CD14-positive monocyte (primary cell): Measurements from ENCODE around the gene F8A2. TPM values are rescaled to one million over a fixed set of nuclear protein-coding genes. Genes with fewer than 3 reads are reported as not detected.

Experiments used
- DNase-seq, 3 donors: peaks; one replicate each; pipeline ENCODE4 v3.0.0-alpha.2; 2011 to 2022
- H2AFZ ChIP-seq: 2 replicates; pipeline ENCODE4 v1.6.0; 2012; ENCODE audit warnings: mild to moderate bottlenecking, low read depth, low read length, inconsistent platforms; ENCODE audit not compliant: insufficient read depth, poor library complexity, severe bottlenecking
- H3K27ac ChIP-seq, 2 donors: 1 replicate in 1 of 2; 2 replicates in 1 of 2; pipeline ENCODE4 v1.5.1; 2012 to 2013; ENCODE audit warnings: low read length in 2 of 2, control low read depth in 1 of 2, inconsistent platforms in 1 of 2, low read depth in 1 of 2, mild to moderate bottlenecking in 1 of 2
- H3K27me3 ChIP-seq, 2 donors: one replicate each; pipeline versions ENCODE4 v1.6.0 to v1.6.1; 2011 to 2013; ENCODE audit warnings: low read length in 2 of 2; ENCODE audit not compliant: control insufficient read depth in 2 of 2, insufficient read depth in 2 of 2
- H3K36me3 ChIP-seq, 2 donors: replicated peaks in 1 of 2; 1 replicate in 1 of 2; 2 replicates in 1 of 2; pipeline versions ENCODE4 v1.5.1 to v1.6.1; 2012 to 2013; ENCODE audit warnings: low read length in 2 of 2, control low read depth in 1 of 2, inconsistent platforms in 1 of 2, mild to moderate bottlenecking in 1 of 2; ENCODE audit not compliant: insufficient read depth in 2 of 2, control insufficient read depth in 1 of 2
- H3K4me1 ChIP-seq, 2 donors: 1 replicate in 1 of 2; 2 replicates in 1 of 2; pipeline versions ENCODE4 v1.5.1 to v1.6.1; 2012 to 2013; ENCODE audit warnings: low read length in 2 of 2, control low read depth in 1 of 2, inconsistent platforms in 1 of 2, mild to moderate bottlenecking in 1 of 2, moderate library complexity in 1 of 2; ENCODE audit not compliant: insufficient read depth in 2 of 2, control insufficient read depth in 1 of 2
- H3K4me2 ChIP-seq: replicated peaks from 2 replicates; pipeline ENCODE3; 2012; ENCODE audit warnings: low read length, moderate library complexity, mild to moderate bottlenecking; ENCODE audit not compliant: poor library complexity, severe bottlenecking; ENCODE audit errors: extremely low read depth
- H3K4me3 ChIP-seq, 3 experiments: fragments of 200-600 bp in 1 of 3; sonication (generic) in 1 of 3; replicated peaks in 1 of 3; 1 replicate in 2 of 3; 2 replicates in 1 of 3; pipeline ENCODE4 v1.5.1; 2011 to 2013; ENCODE audit warnings: low read length in 3 of 3, mild to moderate bottlenecking in 3 of 3, control low read depth in 2 of 3, low read depth in 2 of 3, inconsistent platforms in 1 of 3, moderate library complexity in 1 of 3
- H3K79me2 ChIP-seq: 2 replicates; pipeline ENCODE4 v1.6.0; 2012; ENCODE audit warnings: mild to moderate bottlenecking, control low read depth, inconsistent platforms, low read length, moderate library complexity; ENCODE audit not compliant: insufficient read depth
- H3K9ac ChIP-seq: 2 replicates; pipeline ENCODE4 v1.6.0; 2017; ENCODE audit warnings: low read length, mild to moderate bottlenecking; ENCODE audit not compliant: insufficient read depth, poor library complexity, severe bottlenecking
- H3K9me3 ChIP-seq, 2 donors: replicated peaks in 1 of 2; 1 replicate in 1 of 2; 2 replicates in 1 of 2; pipeline versions ENCODE4 v1.5.1 to v1.6.1; 2012 to 2013; ENCODE audit warnings: low read length in 2 of 2, control low read depth in 1 of 2; ENCODE audit not compliant: control insufficient read depth in 1 of 2, insufficient read depth in 1 of 2
- H4K20me1 ChIP-seq: 2 replicates; pipeline ENCODE4 v1.6.0; 2012; ENCODE audit warnings: mild to moderate bottlenecking, low read length, control low read depth, moderate library complexity; ENCODE audit not compliant: insufficient read depth
- H3K27ac Mint-ChIP-seq, 7 donors: one replicate each; pipeline ENCODE4 v1.8.0; 2020; ENCODE audit warnings: mild to moderate bottlenecking in 7 of 7, mixed read lengths in 7 of 7, moderate library complexity in 6 of 7, inconsistent platforms in 2 of 7
- H3K27me3 Mint-ChIP-seq, 3 donors: one replicate each; pipeline ENCODE4 v1.8.0; 2021 to 2022; ENCODE audit warnings: low read depth in 3 of 3, mild to moderate bottlenecking in 3 of 3, mixed read lengths in 3 of 3, moderate library complexity in 3 of 3, inconsistent platforms in 1 of 3
- H3K36me3 Mint-ChIP-seq, 2 donors: one replicate each; pipeline ENCODE4 v1.8.0; 2020; ENCODE audit warnings: mixed read lengths in 2 of 2, inconsistent platforms in 1 of 2, mild to moderate bottlenecking in 1 of 2
- H3K4me1 Mint-ChIP-seq: one replicate; pipeline ENCODE4 v1.8.0; 2020; ENCODE audit warnings: mild to moderate bottlenecking, mixed read lengths
- H3K4me3 Mint-ChIP-seq, 2 donors: one replicate each; pipeline ENCODE4 v1.8.0; 2020; ENCODE audit warnings: mild to moderate bottlenecking in 2 of 2, mixed read lengths in 2 of 2, moderate library complexity in 1 of 2
- H3K9me3 Mint-ChIP-seq, 7 donors: one replicate each; pipeline ENCODE4 v1.8.0; 2020 to 2022; ENCODE audit warnings: mixed read lengths in 7 of 7, mild to moderate bottlenecking in 6 of 7, moderate library complexity in 6 of 7, inconsistent platforms in 2 of 7
- CTCF ChIP-seq: fragments of 200-600 bp; IDR thresholded peaks from one replicate; pipeline ENCODE4 v1.8.0; 2022; ENCODE audit warnings: antibody characterized with exemption, mild to moderate bottlenecking
- WGBS: methylation state at CpG from one replicate; pipeline ENCODE4 v1.1.5; 2013; ENCODE audit warnings: missing lambda C conversion rate; ENCODE audit not compliant: insufficient coverage; 5-methylcytosine and 5-hydroxymethylcytosine counted together
- intact Hi-C, 2 donors: fragments of 100-400 bp; cut with micrococcal nuclease; formaldehyde crosslinking; loops; one replicate each; pipeline versions ENCODE4 v1.15.0 to v1.15.1; 2023
- polyA plus RNA-seq, 3 donors: library from polyadenylated mRNA; depleted of rRNA in 1 of 3; unstranded in 2 of 3; stranded (reverse) in 1 of 3; fragments of 300-500 nt in 2 of 3; fragments of >200 nt in 1 of 3; fragmentation: Illumina TruSeq in 2 of 3; gene quantifications; 1 replicate in 2 of 3; 2 replicates in 1 of 3; pipeline ENCODE4 v1.2.3, GENCODE V29; 2012 to 2021
- small RNA-seq: library from RNA; depleted of rRNA; stranded (forward); fragments of <200 nt; gene quantifications from one replicate; pipeline ENCODE3, GENCODE V24; 2012; ENCODE audit warnings: low read depth; ENCODE audit not compliant: insufficient read length

The F8A2 gene
- polyA plus RNA-seq, 3 donors = not detected

DNA sequence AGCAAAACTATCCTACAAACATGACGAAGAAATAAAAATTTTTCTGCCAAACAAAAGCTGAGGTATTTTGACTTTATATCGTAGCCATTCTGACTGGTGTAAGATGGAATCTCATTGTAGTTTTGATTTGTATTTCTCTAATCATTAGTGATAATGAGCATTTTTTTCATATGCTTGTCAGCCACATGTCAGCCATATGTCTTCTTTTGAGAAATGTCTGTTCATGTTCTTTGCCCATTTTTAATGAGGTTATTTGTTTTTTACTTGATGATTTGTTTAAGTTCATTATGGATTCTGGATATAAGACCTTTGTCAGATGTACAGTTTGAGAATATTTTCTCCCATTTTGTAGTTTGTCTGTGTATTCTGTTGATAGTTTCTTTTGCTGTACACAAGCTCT lies 24.5 kb downstream of the F8A2 start:
- intact Hi-C loops = no loop called here
- H3K4me2 ChIP-seq = no peak overlapping the region
- H4K20me1 ChIP-seq = no peaks in the 10 kb centered on the region
- Mint-ChIP-seq H3K9me3 (peaks cover 4 to 36% (median 21%) of the 10 kb centered on the region in 7 donors), H3K36me3 (no peaks in the 10 kb centered on the region), H3K4me1 (no peaks in the 10 kb centered on the region), H3K27me3 (peaks cover 0 to 1% (median 0%) of the 10 kb centered on the region in 3 donors), H3K4me3 (no peak overlapping the region), H3K27ac (no peak overlapping the region)
- no peak overlapping the region for H3K4me3 ChIP-seq
- H2AFZ ChIP-seq = no peak overlapping the region
- H3K79me2 ChIP-seq = no peaks in the 10 kb centered on the region
- no peak overlapping the region for H3K9ac ChIP-seq
- H3K27ac ChIP-seq = no peak overlapping the region
- no peak for TF ChIP-seq CTCF
- WGBS = no CpG with 5 or more reads among the region's 2 CpGs
- H3K36me3 ChIP-seq = no peaks in the 10 kb centered on the region
- no peak for DNase-seq
- H3K9me3 ChIP-seq = peaks cover 0 to 6% of the 10 kb centered on the region in 2 donors
- H3K27me3 ChIP-seq = no peaks in the 10 kb centered on the region
- H3K4me1 ChIP-seq = no peaks in the 10 kb centered on the region

DNA sequence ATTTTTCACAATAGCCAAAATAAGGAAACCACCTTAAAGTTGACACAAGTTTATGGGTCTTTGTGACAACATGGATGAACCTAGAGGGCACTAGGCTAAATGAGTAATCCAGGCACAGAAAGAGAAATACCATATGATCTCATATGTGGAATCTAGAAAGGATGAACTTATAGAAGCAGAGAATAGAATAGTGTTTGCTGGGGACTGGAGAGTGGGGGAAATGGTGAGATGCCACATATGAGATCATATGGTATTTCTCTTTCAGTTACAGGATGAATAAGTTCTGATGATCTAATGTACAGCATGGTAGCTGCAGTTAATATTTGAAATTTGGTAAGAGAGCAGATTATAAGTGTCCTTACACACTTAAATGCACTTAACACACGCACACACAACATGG lies 35.9 kb downstream of the F8A2 start:
- H3K4me3 ChIP-seq = no peak overlapping the region
- H4K20me1 ChIP-seq = no peaks in the 10 kb centered on the region
- H2AFZ ChIP-seq = no peak overlapping the region
- H3K79me2 ChIP-seq = no peaks in the 10 kb centered on the region
- no peak overlapping the region for H3K4me2 ChIP-seq
- H3K36me3 ChIP-seq = no peaks in the 10 kb centered on the region
- H3K4me1 ChIP-seq = no peaks in the 10 kb centered on the region
- intact Hi-C loops = no loop called here
- TF ChIP-seq CTCF = no peak
- Mint-ChIP-seq H3K9me3 (peaks cover 0 to 12% (median 5%) of the 10 kb centered on the region in 7 donors), H3K27me3 (no peaks in the 10 kb centered on the region), H3K4me3 (no peak overlapping the region), H3K36me3 (no peaks in the 10 kb centered on the region), H3K27ac (no peak overlapping the region), H3K4me1 (no peaks in the 10 kb centered on the region)
- no peak for DNase-seq
- no peaks in the 10 kb centered on the region for H3K27me3 ChIP-seq
- no peak overlapping the region for H3K27ac ChIP-seq
- no peaks in the 10 kb centered on the region for H3K9me3 ChIP-seq
- WGBS = no CpG with 5 or more reads among the region's 1 CpG
- H3K9ac ChIP-seq = no peak overlapping the region

Small RNA genes within 50 kb of the gene (small RNA-seq; reads per million reads assigned to genes)
- not detected for gene MIR1184-2

Other genes starting within 250 kb of the F8A2 start
- 10 to 100 TPM in 2 of 3 donors, 1 to 10 TPM in 1; 9.4 to 65.9 (median 61.1) TPM for gene VBP1, start 165.6 kb upstream of the F8A2 start, polyA plus RNA-seq
- under 1 TPM; 0.20 to 0.41 (median 0.25) TPM for gene RAB39B, start 117.6 kb upstream of the F8A2 start, polyA plus RNA-seq
- 1 to 10 TPM; 1.3 to 3.4 (median 2.0) TPM for gene CLIC2, start 47.5 kb upstream of the F8A2 start, polyA plus RNA-seq
- 10 to 100 TPM in 1 of 3 donors, 1 to 10 TPM in 1, not detected in 1; 3.6 to 18.2 TPM for gene F8A3, start 76.5 kb downstream of the F8A2 start, polyA plus RNA-seq
- gene SPRY3, start 230.5 kb downstream of the F8A2 start, polyA plus RNA-seq = 1 to 10 TPM in 1 of 3 donors, under 1 TPM in 1, not detected in 1; 0.07 to 1.2 TPM
- gene TMLHE, start 230.9 kb downstream of the F8A2 start, polyA plus RNA-seq = 10 to 100 TPM; 14.3 to 28.3 (median 28.2) TPM